Body of pancreas (tissue), 4 donors: ENCODE data around the gene RANBP1. TPM values are rescaled to one million over a fixed set of nuclear protein-coding genes. Genes with fewer than 3 reads are reported as not detected.
A peak's percentile ranks its signal among the peaks of the same experiment; 100 is the strongest.

Experiments
- ATAC-seq: fragments of 150-250 bp; one replicate; pipeline ENCODE4 v1.9.1; 2016
- DNase-seq, 4 donors: peaks; one replicate each; pipeline ENCODE4 v3.0.0-alpha.2; 2019
- H3K27ac ChIP-seq, 4 donors: fragments of 200-600 bp; sonication (generic); 1 replicate in 3 of 4; 2 replicates in 1 of 4; pipeline versions ENCODE4 v1.5.1 to v1.6.1; 2016 to 2019; ENCODE audit warnings: mild to moderate bottlenecking in 1 of 4, mixed read lengths in 1 of 4, moderate library complexity in 1 of 4
- H3K27me3 ChIP-seq, 2 donors: fragments of 200-600 bp; sonication (generic); one replicate each; pipeline ENCODE4 v1.6.0; 2016; ENCODE audit warnings: mild to moderate bottlenecking in 1 of 2
- H3K36me3 ChIP-seq, 2 donors: fragments of 200-600 bp; sonication (generic); replicated peaks in 1 of 2; 2 replicates each; pipeline ENCODE4 v1.5.1; 2016; ENCODE audit warnings: low read depth in 2 of 2; ENCODE audit not compliant: insufficient read depth in 1 of 2
- H3K4me1 ChIP-seq: fragments of 200-600 bp; sonication (generic); one replicate; pipeline ENCODE4 v1.6.0; 2016
- H3K4me3 ChIP-seq, 2 donors: fragments of 200-600 bp; sonication (generic); 1 replicate in 1 of 2; 2 replicates in 1 of 2; pipeline ENCODE4 v1.5.1; 2016 to 2019
- H3K9me3 ChIP-seq, 3 donors: fragments of 200-600 bp; sonication (generic); 1 replicate in 2 of 3; 2 replicates in 1 of 3; pipeline ENCODE4 v1.5.1; 2016
- POLR2A ChIP-seq, 3 donors: fragments of 450-650 bp; IDR thresholded peaks; one replicate each; pipeline ENCODE4 v1.6.1; 2016; ENCODE audit warnings: antibody characterized with exemption in 3 of 3, mild to moderate bottlenecking in 2 of 3
- WGBS, 2 donors: methylation state at CpG; one replicate each; pipeline ENCODE4 v1.1.5; 2017; 5-methylcytosine and 5-hydroxymethylcytosine counted together
- intact Hi-C: fragments of 100-400 bp; cut with DNase I; formaldehyde crosslinking; loops from one replicate; pipeline ENCODE4 v1.15.1; 2023
- total RNA-seq, 2 donors: library from RNA; depleted of rRNA; stranded (reverse); fragments of >200 nt; gene quantifications; one replicate each; pipeline ENCODE4 v1.1.0, GENCODE V29; 2016
- TF ChIP-seq, protein P1 (sequence below), 7 experiments: fragments of 450-650 bp in 4 of 7; fragments of 200-600 bp in 3 of 7; sonication (generic) in 3 of 7; IDR thresholded peaks; one replicate each; pipeline ENCODE4 v1.5.1; 2016 to 2019; ENCODE audit warnings: antibody characterized with exemption in 7 of 7

The RANBP1 gene
- total RNA-seq, 2 donors from 2014 or later = 69.3 to 134 TPM

DNA sequence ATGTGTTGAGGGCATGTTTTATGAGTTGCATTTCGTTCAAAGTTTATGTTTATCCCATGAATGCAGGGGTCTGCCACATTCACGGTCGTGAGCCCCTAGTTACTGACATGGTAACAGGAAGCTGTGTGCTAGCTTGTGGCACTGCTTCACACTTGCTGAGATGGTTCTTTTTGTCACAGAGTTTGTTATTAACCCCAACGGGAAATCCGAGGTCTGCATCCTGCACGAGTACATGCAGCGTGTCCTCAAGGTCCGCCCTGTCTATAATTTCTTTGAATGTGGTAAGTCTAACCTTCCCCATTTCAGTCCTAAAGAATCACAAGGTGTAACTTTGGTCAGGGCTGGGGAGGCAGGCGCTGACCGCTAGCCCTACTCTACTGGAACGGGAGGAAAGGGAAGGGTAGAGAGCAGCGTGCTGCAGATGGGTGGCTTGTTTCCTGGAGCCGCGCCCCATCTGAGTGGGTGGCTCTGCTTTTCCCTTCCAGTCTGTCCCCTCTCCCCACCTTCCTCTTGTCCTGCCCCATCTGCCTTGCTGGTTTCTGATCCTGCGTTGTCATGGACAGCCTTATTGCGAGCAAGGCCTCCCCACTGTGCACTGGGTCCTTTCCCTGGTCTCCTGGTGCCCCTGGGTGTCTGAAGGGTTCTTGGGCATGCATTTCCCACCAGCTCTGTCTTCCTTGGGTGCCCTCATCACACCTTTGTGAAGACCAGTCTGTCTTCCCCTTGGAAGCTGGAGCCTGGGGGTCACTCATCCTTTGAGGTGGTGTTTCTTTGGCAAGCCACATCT, 24.0 kb upstream of the RANBP1 start:
- H3K4me3 ChIP-seq = no peak overlapping the region
- 94 to 96% methylated on average over 15 to 16 of the region's 16 CpGs for WGBS, 2 donors
- no peaks in the 10 kb centered on the region for H3K4me1 ChIP-seq
- DNase-seq (no peak), ATAC-seq (no peak)
- no peaks in the 10 kb centered on the region for H3K9me3 ChIP-seq
- TF ChIP-seq POLR2A (IDR thresholded peaks at IDR 0.05) = no peak
- TF ChIP-seq, protein P1, sequence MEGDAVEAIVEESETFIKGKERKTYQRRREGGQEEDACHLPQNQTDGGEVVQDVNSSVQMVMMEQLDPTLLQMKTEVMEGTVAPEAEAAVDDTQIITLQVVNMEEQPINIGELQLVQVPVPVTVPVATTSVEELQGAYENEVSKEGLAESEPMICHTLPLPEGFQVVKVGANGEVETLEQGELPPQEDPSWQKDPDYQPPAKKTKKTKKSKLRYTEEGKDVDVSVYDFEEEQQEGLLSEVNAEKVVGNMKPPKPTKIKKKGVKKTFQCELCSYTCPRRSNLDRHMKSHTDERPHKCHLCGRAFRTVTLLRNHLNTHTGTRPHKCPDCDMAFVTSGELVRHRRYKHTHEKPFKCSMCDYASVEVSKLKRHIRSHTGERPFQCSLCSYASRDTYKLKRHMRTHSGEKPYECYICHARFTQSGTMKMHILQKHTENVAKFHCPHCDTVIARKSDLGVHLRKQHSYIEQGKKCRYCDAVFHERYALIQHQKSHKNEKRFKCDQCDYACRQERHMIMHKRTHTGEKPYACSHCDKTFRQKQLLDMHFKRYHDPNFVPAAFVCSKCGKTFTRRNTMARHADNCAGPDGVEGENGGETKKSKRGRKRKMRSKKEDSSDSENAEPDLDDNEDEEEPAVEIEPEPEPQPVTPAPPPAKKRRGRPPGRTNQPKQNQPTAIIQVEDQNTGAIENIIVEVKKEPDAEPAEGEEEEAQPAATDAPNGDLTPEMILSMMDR (IDR thresholded peaks at IDR 0.05) = no peak
- H3K27me3 ChIP-seq = no peaks in the 10 kb centered on the region
- H3K27ac ChIP-seq = no peak overlapping the region
- intact Hi-C loops = no loop called here
- H3K36me3 ChIP-seq = peaks cover 9 to 69% of the 10 kb centered on the region in 2 donors

DNA sequence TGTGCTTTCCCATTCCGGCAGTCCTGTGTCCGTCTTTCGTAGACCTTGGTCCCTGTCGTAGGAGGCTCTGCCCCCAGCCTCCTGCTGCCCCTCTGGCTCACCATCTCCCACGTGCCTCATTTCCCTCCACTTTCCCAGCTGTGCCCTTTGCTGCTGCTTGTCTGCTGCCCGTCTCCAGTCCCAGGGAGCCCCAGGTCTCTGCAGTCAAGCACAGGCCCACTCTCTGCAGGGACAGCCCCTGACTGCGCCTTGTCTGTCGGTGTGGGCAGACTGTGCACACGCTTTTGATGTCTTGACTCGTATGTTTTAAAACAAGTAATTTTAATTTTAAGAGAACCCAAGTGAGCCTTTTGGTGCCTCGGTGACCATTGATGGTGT, 23.4 kb upstream of the RANBP1 start:
- no peaks in the 10 kb centered on the region for H3K27me3 ChIP-seq
- TF ChIP-seq, protein P1 (IDR thresholded peaks at IDR 0.05) = no peak
- no peak for TF ChIP-seq POLR2A (IDR thresholded peaks at IDR 0.05)
- intact Hi-C loops = no loop called here
- H3K27ac ChIP-seq = no peak overlapping the region
- peaks cover 4 to 64% of the 10 kb centered on the region in 2 donors for H3K36me3 ChIP-seq
- no peak for ATAC-seq
- H3K9me3 ChIP-seq = no peaks in the 10 kb centered on the region
- H3K4me1 ChIP-seq = no peaks in the 10 kb centered on the region
- no peak for DNase-seq
- 91 to 94% methylated on average over 11 of the region's 11 CpGs for WGBS, 2 donors
- H3K4me3 ChIP-seq = no peak overlapping the region

DNA sequence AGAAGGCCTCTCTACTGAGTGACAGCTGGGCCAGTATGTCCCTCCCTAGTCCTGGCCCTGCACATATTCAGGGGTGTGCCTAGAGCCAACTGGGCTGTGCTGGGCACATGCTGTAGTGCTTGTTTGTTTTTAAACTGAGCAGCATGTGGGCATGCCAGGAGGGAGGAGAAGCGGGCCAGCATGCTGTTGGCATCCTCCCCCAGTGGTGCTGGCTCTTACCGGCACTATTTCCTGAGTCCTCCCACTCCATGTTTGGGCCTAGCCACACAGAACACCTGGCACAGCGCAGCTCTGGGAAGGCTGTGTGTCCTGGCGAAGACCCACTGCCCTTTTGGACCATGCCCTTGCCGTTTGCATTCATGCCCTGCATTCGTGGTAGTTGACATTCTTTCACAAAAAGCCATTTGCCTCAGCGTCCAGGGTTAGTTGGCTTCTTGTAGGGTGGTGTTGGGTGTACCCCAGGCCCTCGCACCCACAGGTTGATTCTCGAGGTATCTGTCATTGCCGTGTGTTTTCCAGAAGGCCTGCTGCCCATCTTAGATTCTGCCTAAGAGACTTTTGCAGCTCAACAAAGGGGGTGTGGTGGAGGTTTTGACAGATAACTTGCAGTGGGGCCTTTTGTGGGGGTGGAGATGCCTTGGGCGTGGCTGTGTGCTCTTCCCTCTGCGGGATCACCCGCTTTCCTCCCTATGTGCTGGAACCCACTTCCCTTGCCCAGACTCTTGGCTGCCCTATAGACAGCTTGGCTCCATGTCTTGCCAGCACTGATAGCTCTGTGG, 22.3 kb upstream of the RANBP1 start:
- WGBS, 2 donors = 85 to 88% methylated on average over 13 of the region's 13 CpGs
- TF ChIP-seq, protein P1 (IDR thresholded peaks at IDR 0.05) = no peak
- no peak for TF ChIP-seq POLR2A (IDR thresholded peaks at IDR 0.05)
- ATAC-seq (peak; percentile 47), DNase-seq (peak in 3 of 4 donors; percentile 36 to 91 (median 48))
- Histone ChIP-seq H3K4me1 (no peaks in the 10 kb centered on the region), H3K36me3 (peaks cover 0 to 66% of the 10 kb centered on the region in 2 donors), H3K9me3 (no peaks in the 10 kb centered on the region), H3K27me3 (no peaks in the 10 kb centered on the region), H3K4me3 (no peak overlapping the region), H3K27ac (peak overlapping the region in 1 of 4 donors; percentile 53)
- intact Hi-C loops = no loop called here

DNA sequence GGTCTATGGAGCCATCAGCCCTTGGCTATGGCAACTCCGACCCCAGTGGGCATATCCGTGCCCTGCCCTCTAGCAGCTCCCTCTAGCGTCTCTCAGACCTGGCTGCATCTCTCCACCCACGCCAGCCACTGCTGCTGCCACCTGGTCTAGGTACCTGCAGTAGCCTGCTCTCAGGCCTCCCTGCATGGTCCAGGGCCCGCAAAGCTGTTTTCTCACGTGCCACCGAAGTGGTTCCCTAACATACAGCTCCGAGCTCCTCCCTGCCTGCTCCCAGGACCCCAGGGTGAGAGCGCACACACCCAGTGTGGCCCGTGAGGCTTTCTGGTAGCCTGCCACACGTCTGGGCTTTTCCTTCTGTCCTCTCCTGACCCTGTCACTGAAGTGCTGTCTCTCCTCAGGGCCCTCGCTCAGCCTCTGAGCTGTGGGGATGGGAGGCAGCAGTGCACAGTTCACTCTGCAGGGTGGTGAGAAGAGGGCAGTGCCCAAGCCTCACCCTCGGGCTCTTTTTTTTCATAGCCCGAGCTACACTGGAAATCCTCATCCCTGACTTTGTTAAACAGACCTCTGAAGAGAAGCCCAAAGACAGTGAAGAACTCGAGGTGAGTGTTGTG, 21.6 kb upstream of the RANBP1 start:
- H3K27ac ChIP-seq = no peak overlapping the region
- no peak overlapping the region for H3K4me3 ChIP-seq
- DNase-seq (no peak), ATAC-seq (no peak)
- TF ChIP-seq, protein P1 (IDR thresholded peaks at IDR 0.05) = no peak
- TF ChIP-seq POLR2A (IDR thresholded peaks at IDR 0.05) = no peak
- no peaks in the 10 kb centered on the region for H3K27me3 ChIP-seq
- intact Hi-C loops = no loop called here
- H3K9me3 ChIP-seq = no peaks in the 10 kb centered on the region
- 93 to 96% methylated on average over 14 to 15 of the region's 15 CpGs for WGBS, 2 donors
- H3K4me1 ChIP-seq = no peaks in the 10 kb centered on the region
- H3K36me3 ChIP-seq = peaks cover 0 to 65% of the 10 kb centered on the region in 2 donors
